ENCODE results near the gene NCAPD3. TPM values are rescaled to one million over a fixed set of nuclear protein-coding genes. Genes with fewer than 3 reads are reported as not detected.

The NCAPD3 gene
- total RNA-seq, 2 experiments from 2014 or later = 25.7 to 29.6 TPM

GRCh38 chr11:134150195-134150903 lies 73.4 kb downstream of the NCAPD3 start:
- no peaks in the 10 kb centered on the region for H3K27me3 ChIP-seq (ENCODE audit: control insufficient read depth in 1 of 2, insufficient read depth in 2 of 2, low read length in 2 of 2)
- H3K4me1 ChIP-seq (ENCODE audit: insufficient read depth, low read length) = no peaks in the 10 kb centered on the region
- no peak for ATAC-seq (ENCODE audit: poor library complexity)
- ChIA-PET CTCF (interaction anchor here (0.7 kb wide), 1 partner anchor 223 kb away, joined by 3 read pairs; no protein-coding TSS in a partner anchor), POLR2A (no interaction called here)
- H3K36me3 ChIP-seq (ENCODE audit: insufficient read depth, low read length) = peaks cover 38% of the 10 kb centered on the region
- intact Hi-C loops (cut with DNase I, micrococcal nuclease) = no loop called here
- H3K36me3 Mint-ChIP-seq (ENCODE audit: low read depth) = peaks cover 50% of the 10 kb centered on the region
- no peak for DNase-seq
- no peaks in the 10 kb centered on the region for H3K4me1 Mint-ChIP-seq (ENCODE audit: low read depth)
- H3K27ac ChIP-seq (ENCODE audit: low read depth in 1 of 2, low read length in 2 of 2) = no peak overlapping the region
- no peaks in the 10 kb centered on the region for H3K9me3 ChIP-seq (ENCODE audit: control insufficient read depth in 1 of 2, insufficient read depth in 1 of 2, low read length in 2 of 2)
- no peak overlapping the region for H3K4me3 ChIP-seq (ENCODE audit: low read length)
- H3K4me3 Mint-ChIP-seq = no peak overlapping the region
- H3K27me3 Mint-ChIP-seq = no peaks in the 10 kb centered on the region
- no peaks in the 10 kb centered on the region for H3K9me3 Mint-ChIP-seq
- no peak overlapping the region for H3K27ac Mint-ChIP-seq
- no peak for TF ChIP-seq CTCF (IDR thresholded peaks at IDR 0.05)

- peaks cover 32% of the 10 kb centered on the region for H3K36me3 ChIP-seq (ENCODE audit: insufficient read depth, low read length)
Measured at GRCh38 chr11:134149371-134149770, 74.4 kb downstream of the NCAPD3 start.

GRCh38 chr11:134146598-134146997 lies 77.2 kb downstream of the NCAPD3 start:
- ChIA-PET POLR2A (no interaction called here), CTCF (no interaction called here)
- TF ChIP-seq CTCF (IDR thresholded peaks at IDR 0.05) = no peak
- ATAC-seq (ENCODE audit: poor library complexity) (no peak), DNase-seq (no peak)
- intact Hi-C loops (cut with DNase I, micrococcal nuclease) = no loop called here
- H3K4me1 ChIP-seq (ENCODE audit: insufficient read depth, low read length) = no peaks in the 10 kb centered on the region
- Mint-ChIP-seq H3K27me3 (no peaks in the 10 kb centered on the region), H3K4me1 (ENCODE audit: low read depth) (no peaks in the 10 kb centered on the region), H3K36me3 (ENCODE audit: low read depth) (peaks cover 53% of the 10 kb centered on the region), H3K9me3 (no peaks in the 10 kb centered on the region), H3K27ac (no peak overlapping the region), H3K4me3 (no peak overlapping the region)
- no peaks in the 10 kb centered on the region for H3K9me3 ChIP-seq (ENCODE audit: control insufficient read depth in 1 of 2, insufficient read depth in 1 of 2, low read length in 2 of 2)
- H3K4me3 ChIP-seq (ENCODE audit: low read length) = no peak overlapping the region
- H3K36me3 ChIP-seq (ENCODE audit: insufficient read depth, low read length) = peaks cover 22% of the 10 kb centered on the region
- no peak overlapping the region for H3K27ac ChIP-seq (ENCODE audit: low read depth in 1 of 2, low read length in 2 of 2)
- no peaks in the 10 kb centered on the region for H3K27me3 ChIP-seq (ENCODE audit: control insufficient read depth in 1 of 2, insufficient read depth in 2 of 2, low read length in 2 of 2)

More at GRCh38 chr11:134149371-134149770, 74.4 kb downstream of the NCAPD3 start:
- no peaks in the 10 kb centered on the region for H3K9me3 ChIP-seq (ENCODE audit: control insufficient read depth in 1 of 2, insufficient read depth in 1 of 2, low read length in 2 of 2)
- TF ChIP-seq CTCF (IDR thresholded peaks at IDR 0.05) = no peak
- DNase-seq = no peak
- H3K9me3 Mint-ChIP-seq = no peaks in the 10 kb centered on the region
- no peak overlapping the region for H3K4me3 ChIP-seq (ENCODE audit: low read length)
- no peak overlapping the region for H3K27ac Mint-ChIP-seq
- H3K36me3 Mint-ChIP-seq (ENCODE audit: low read depth) = peaks cover 50% of the 10 kb centered on the region
- ChIA-PET POLR2A (no interaction called here), CTCF (interaction anchor here (0.7 kb wide), 1 partner anchor 222 kb away, joined by 3 read pairs; no protein-coding TSS in a partner anchor)
- no peaks in the 10 kb centered on the region for H3K4me1 ChIP-seq (ENCODE audit: insufficient read depth, low read length)
- no peak overlapping the region for H3K4me3 Mint-ChIP-seq
- H3K4me1 Mint-ChIP-seq (ENCODE audit: low read depth) = no peaks in the 10 kb centered on the region
- no peaks in the 10 kb centered on the region for H3K27me3 ChIP-seq (ENCODE audit: control insufficient read depth in 1 of 2, insufficient read depth in 2 of 2, low read length in 2 of 2)
- intact Hi-C loops (cut with DNase I, micrococcal nuclease) = no loop called here
- no peak for ATAC-seq (ENCODE audit: poor library complexity)
- H3K27ac ChIP-seq (ENCODE audit: low read depth in 1 of 2, low read length in 2 of 2) = no peak overlapping the region
- H3K27me3 Mint-ChIP-seq = no peaks in the 10 kb centered on the region
